Measurements from ENCODE around the gene SSBP3. TPM values are rescaled to one million over a fixed set of nuclear protein-coding genes. Genes with fewer than 3 reads are reported as not detected.

The SSBP3 gene
- total and polyA plus RNA-seq, 2 of the 13 experiments (the other 11 are each of a cell fraction or from before 2014, with no cell fraction given), result 8.5 to 17.6 TPM

GRCh38 chr1:54407404-54408146, 1.4 kb upstream of the SSBP3 start (continued):
- TF ChIP-seq HMGXB4 (CRISPR knock-in tag; IDR thresholded peaks at IDR 0.05; ENCODE audit: borderline replicate concordance in 1 of 2, low read depth in 1 of 2) (peak in 1 of 2 experiments; percentile 17; a peak in 1 of 4 replicates), ZNF883 (CRISPR knock-in tag; IDR thresholded peaks at IDR 0.05; ENCODE audit: not compliant biosample characterization) (no peak), KAT7 (CRISPR knock-in tag; IDR thresholded peaks at IDR 0.05; ENCODE audit: borderline replicate concordance) (no peak), KDM3A (CRISPR knock-in tag; IDR thresholded peaks at IDR 0.05; ENCODE audit: low read depth) (no peak), HOXA3 (CRISPR knock-in tag; IDR thresholded peaks at IDR 0.05) (0 out of 2 replicates have a peak, but pooled peaks have one; percentile 27), GATAD1 (CRISPR knock-in tag; IDR thresholded peaks at IDR 0.05) (0 out of 2 replicates have a peak, but pooled peaks have one; percentile 12), NPAS2 (CRISPR knock-in tag; IDR thresholded peaks at IDR 0.05; ENCODE audit: borderline replicate concordance) (no peak), PHF21A (CRISPR knock-in tag; IDR thresholded peaks at IDR 0.05) (peak; percentile 85), YEATS2 (CRISPR knock-in tag; IDR thresholded peaks at IDR 0.05; ENCODE audit: borderline replicate concordance) (no peak), ASH2L (IDR thresholded peaks at IDR 0.05; ENCODE audit: insufficient read length, low read depth, low read length) (peak; percentile 62), MAFK (conservative IDR thresholded peaks at IDR 0.05 in 1 of 2, IDR thresholded peaks at IDR 0.05 in 1 of 2; ENCODE audit: low read length in 2 of 2) (peak in 1 of 2 experiments; percentile 31; a peak in 1 of 4 replicates), FOXJ3 (CRISPR knock-in tag; IDR thresholded peaks at IDR 0.05; ENCODE audit: borderline replicate concordance) (peak; percentile 70; the same call in 1 of the 2 replicates), ZSCAN22 (CRISPR knock-in tag; IDR thresholded peaks at IDR 0.05) (no peak), FOXP4 (CRISPR knock-in tag; IDR thresholded peaks at IDR 0.05) (peak; percentile 90), ZFP41 (CRISPR knock-in tag; IDR thresholded peaks at IDR 0.05; ENCODE audit: borderline replicate concordance) (no peak), ZNF18 (CRISPR knock-in tag; IDR thresholded peaks at IDR 0.05; ENCODE audit: insufficient replicate concordance) (peak; percentile 27), MLLT10 (CRISPR knock-in tag; IDR thresholded peaks at IDR 0.05) (no peak), PRMT3 (CRISPR knock-in tag; IDR thresholded peaks at IDR 0.05; ENCODE audit: borderline replicate concordance, low read depth) (no peak)
